HCT116 (cell line): ENCODE data around the gene CLASP1. TPM values are rescaled to one million over a fixed set of nuclear protein-coding genes. Genes with fewer than 3 reads are reported as not detected.

Source experiments
- ATAC-seq: fragments of 200-7000 bp; cut with Tn5 transposase; 2 replicates; pipeline ENCODE4 v1.9.1; 2020; ENCODE audit warnings: mild to moderate bottlenecking, moderate library complexity
- BruUV-seq: library from RNA; stranded (reverse); fragments of 400-500 nt; replicated peaks from 2 replicates; lab custom pipeline; 2021; lab: Mats Ljungman, UMichigan
- CTCF ChIA-PET: fragments of 300-600 bp; sonication (Branson Sonifier 250); formaldehyde crosslinking; loops from one replicate; lab custom pipeline; 2021; ENCODE audit warnings: antibody characterized with exemption; lab: Charles Lee
- POLR2A ChIA-PET: fragments of 300-600, 350-600 bp; sonication (Branson Sonifier 250); formaldehyde crosslinking; loops from one replicate; lab custom pipeline; 2021; ENCODE audit warnings: antibody characterized with exemption; lab: Charles Lee
- RAD21 ChIA-PET, 2 experiments: fragments of 300-600 bp; sonication (Branson Sonifier 250); formaldehyde crosslinking; loops; one replicate each; lab custom pipeline; 2023; ENCODE audit warnings: low total read pairs in 2 of 2; ENCODE audit not compliant: uncharacterized antibody in 2 of 2, unreplicated experiment in 2 of 2, low non-redundant PET in 1 of 2; lab: Charles Lee
- DNase-seq: peaks from one replicate; pipeline ENCODE4 v3.0.0-alpha.2; 2010; ENCODE audit warnings: low read depth, low spot score
- H2AFZ ChIP-seq: fragments of 200-600 bp; shearing (Covaris generic), sonication (generic); 2 replicates; pipeline ENCODE4 v1.6.1; 2017; ENCODE audit warnings: low read depth, mixed run types, mixed read lengths, antibody characterized with exemption, low read length; ENCODE audit not compliant: poor library complexity, severe bottlenecking
- H3K27ac ChIP-seq: 2 replicates; pipeline ENCODE4 v1.5.1; 2012; ENCODE audit warnings: low read depth, low read length
- H3K27me3 ChIP-seq: fragments of 200-600 bp; sonication (generic); 2 replicates; pipeline ENCODE4 v1.6.1; 2016; ENCODE audit warnings: mixed run types, low read length, mixed read lengths; ENCODE audit not compliant: insufficient read depth
- H3K36me3 ChIP-seq, 2 experiments: fragments of 200-500 bp in 1 of 2; fragments of 200-600 bp in 1 of 2; sonication (Bioruptor generic) in 1 of 2; sonication (generic) in 1 of 2; 2 replicates each; pipeline versions ENCODE4 v1.5.1 to v1.6.1; 2014 to 2016; ENCODE audit warnings: low read length in 2 of 2, inconsistent platforms in 1 of 2, mixed read lengths in 1 of 2, mixed run types in 1 of 2; ENCODE audit not compliant: insufficient read depth in 2 of 2, control insufficient read depth in 1 of 2
- H3K4me1 ChIP-seq, 2 experiments: fragments of 200-600 bp in 1 of 2; sonication (generic) in 1 of 2; 2 replicates each; pipeline versions ENCODE4 v1.5.1 to v1.6.1; 2012 to 2017; ENCODE audit warnings: low read length in 2 of 2, inconsistent platforms in 1 of 2, mild to moderate bottlenecking in 1 of 2, mixed read lengths in 1 of 2, mixed run types in 1 of 2, moderate library complexity in 1 of 2; ENCODE audit not compliant: insufficient read depth in 2 of 2, control insufficient read depth in 1 of 2
- H3K4me2 ChIP-seq: fragments of 200-600 bp; sonication (generic); 2 replicates; pipeline ENCODE4 v1.6.1; 2017; ENCODE audit warnings: mixed run types, low read length, mixed read lengths
- H3K4me3 ChIP-seq, 2 experiments: fragments of 200-600 bp in 1 of 2; sonication (generic) in 1 of 2; replicated peaks in 1 of 2; 2 replicates each; pipeline ENCODE4 v1.5.1; 2011 to 2016; ENCODE audit warnings: low read length in 2 of 2, control low read depth in 1 of 2, low read depth in 1 of 2, mild to moderate bottlenecking in 1 of 2, mixed read lengths in 1 of 2, mixed run types in 1 of 2
- H3K79me2 ChIP-seq: fragments of 200-600 bp; sonication (generic); 2 replicates; pipeline ENCODE4 v1.6.1; 2017; ENCODE audit warnings: mild to moderate bottlenecking, mixed run types, low read length, moderate library complexity, mixed read lengths; ENCODE audit not compliant: insufficient read depth
- H3K9ac ChIP-seq: fragments of 200-600 bp; sonication (generic); 2 replicates; pipeline ENCODE4 v1.6.1; 2016; ENCODE audit warnings: low read length, mixed read lengths
- H3K9me2 ChIP-seq: fragments of 200-600 bp; sonication (generic), shearing (Covaris generic); 2 replicates; pipeline ENCODE4 v1.6.1; 2017; ENCODE audit warnings: mixed run types, mild to moderate bottlenecking, moderate library complexity; ENCODE audit not compliant: insufficient read depth
- H3K9me3 ChIP-seq, 2 experiments: fragments of 200-500 bp in 1 of 2; fragments of 200-600 bp in 1 of 2; sonication (Bioruptor generic) in 1 of 2; sonication (generic) in 1 of 2; 2 replicates each; pipeline ENCODE4 v1.6.1; 2014 to 2017; ENCODE audit warnings: low read length in 2 of 2, mixed read lengths in 2 of 2, inconsistent platforms in 1 of 2, low read depth in 1 of 2, mild to moderate bottlenecking in 1 of 2, mixed run types in 1 of 2, moderate library complexity in 1 of 2; ENCODE audit not compliant: control insufficient read depth in 1 of 2, insufficient read depth in 1 of 2
- H4K20me1 ChIP-seq: fragments of 200-600 bp; sonication (generic), shearing (Covaris generic); 2 replicates; pipeline ENCODE4 v1.6.1; 2017; ENCODE audit warnings: mixed run types, mild to moderate bottlenecking, moderate library complexity; ENCODE audit not compliant: insufficient read depth
- EZH2phosphoT487 ChIP-seq: fragments of 200-600 bp; IDR thresholded peaks from 2 replicates; pipeline ENCODE4 v1.6.1; 2018; ENCODE audit warnings: antibody characterized with exemption, borderline replicate concordance
- SP1 ChIP-seq: IDR thresholded peaks from 2 replicates; pipeline ENCODE4 v1.6.1; 2012; ENCODE audit warnings: low read depth
- TCF7L2 ChIP-seq: IDR thresholded peaks from 2 replicates; pipeline ENCODE4 v1.7.0; 2011; ENCODE audit warnings: borderline replicate concordance, inconsistent platforms; ENCODE audit not compliant: insufficient read depth, insufficient read length; ENCODE audit errors: extremely low read depth
- intact Hi-C: fragments of 100-400 bp; cut with micrococcal nuclease; formaldehyde crosslinking; loops from 2 replicates; pipeline ENCODE4 v1.10.0; 2022
- total RNA-seq: library from RNA; stranded (reverse); gene quantifications from one replicate; pipeline ENCODE4 v1.2.1, GENCODE V29; 2021; ENCODE audit not compliant: unreplicated experiment
- TF ChIP-seq, protein P1 (sequence below): IDR thresholded peaks from 2 replicates; pipeline ENCODE4 v1.6.1; 2012; ENCODE audit warnings: low read depth

CLASP1 gene
- total RNA-seq, 1 experiment from 2014 or later = 41.9 TPM

DNA sequence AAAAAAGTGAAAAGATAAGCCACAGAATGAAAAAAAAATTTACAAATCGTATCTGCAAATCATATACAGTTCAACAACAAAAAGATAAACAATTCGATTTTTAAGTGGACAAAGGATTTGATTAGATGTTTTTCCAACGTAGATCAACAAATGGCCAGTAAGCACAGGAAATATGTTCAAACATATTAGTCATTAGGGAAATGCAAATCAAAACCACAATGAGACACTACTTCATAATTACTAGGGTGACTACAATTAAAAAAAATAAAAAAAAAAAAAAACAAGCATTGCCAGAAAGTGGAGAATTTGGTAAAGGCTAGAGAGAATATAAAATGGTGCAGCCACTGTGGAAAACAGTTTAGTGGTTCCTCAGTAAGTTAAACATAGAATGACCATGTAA lies 156.9 kb downstream of the CLASP1 start (continued):
- TF ChIP-seq, protein P1, sequence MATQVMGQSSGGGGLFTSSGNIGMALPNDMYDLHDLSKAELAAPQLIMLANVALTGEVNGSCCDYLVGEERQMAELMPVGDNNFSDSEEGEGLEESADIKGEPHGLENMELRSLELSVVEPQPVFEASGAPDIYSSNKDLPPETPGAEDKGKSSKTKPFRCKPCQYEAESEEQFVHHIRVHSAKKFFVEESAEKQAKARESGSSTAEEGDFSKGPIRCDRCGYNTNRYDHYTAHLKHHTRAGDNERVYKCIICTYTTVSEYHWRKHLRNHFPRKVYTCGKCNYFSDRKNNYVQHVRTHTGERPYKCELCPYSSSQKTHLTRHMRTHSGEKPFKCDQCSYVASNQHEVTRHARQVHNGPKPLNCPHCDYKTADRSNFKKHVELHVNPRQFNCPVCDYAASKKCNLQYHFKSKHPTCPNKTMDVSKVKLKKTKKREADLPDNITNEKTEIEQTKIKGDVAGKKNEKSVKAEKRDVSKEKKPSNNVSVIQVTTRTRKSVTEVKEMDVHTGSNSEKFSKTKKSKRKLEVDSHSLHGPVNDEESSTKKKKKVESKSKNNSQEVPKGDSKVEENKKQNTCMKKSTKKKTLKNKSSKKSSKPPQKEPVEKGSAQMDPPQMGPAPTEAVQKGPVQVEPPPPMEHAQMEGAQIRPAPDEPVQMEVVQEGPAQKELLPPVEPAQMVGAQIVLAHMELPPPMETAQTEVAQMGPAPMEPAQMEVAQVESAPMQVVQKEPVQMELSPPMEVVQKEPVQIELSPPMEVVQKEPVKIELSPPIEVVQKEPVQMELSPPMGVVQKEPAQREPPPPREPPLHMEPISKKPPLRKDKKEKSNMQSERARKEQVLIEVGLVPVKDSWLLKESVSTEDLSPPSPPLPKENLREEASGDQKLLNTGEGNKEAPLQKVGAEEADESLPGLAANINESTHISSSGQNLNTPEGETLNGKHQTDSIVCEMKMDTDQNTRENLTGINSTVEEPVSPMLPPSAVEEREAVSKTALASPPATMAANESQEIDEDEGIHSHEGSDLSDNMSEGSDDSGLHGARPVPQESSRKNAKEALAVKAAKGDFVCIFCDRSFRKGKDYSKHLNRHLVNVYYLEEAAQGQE = no peak
- TF ChIP-seq, all 23 proteins: peak for 0

GRCh38 chr2:121491518-121491917 lies 157.7 kb downstream of the CLASP1 start:
- intact Hi-C loops = no loop called here
- ChIA-PET RAD21 (no interaction called here), CTCF (no interaction called here)
- H3K27ac ChIP-seq = no peak overlapping the region
- ATAC-seq (no peak), DNase-seq (no peak)
- H4K20me1 ChIP-seq = no peaks in the 10 kb centered on the region
- H3K36me3 ChIP-seq = no peaks in the 10 kb centered on the region
- no peaks in the 10 kb centered on the region for H3K9me2 ChIP-seq
- peaks cover 16% of the 10 kb centered on the region for H3K79me2 ChIP-seq
- no peaks in the 10 kb centered on the region for H3K9me3 ChIP-seq
- no peak overlapping the region for H3K9ac ChIP-seq
- no peak overlapping the region for H3K4me2 ChIP-seq
- TF ChIP-seq, protein P1 = no peak
- TF ChIP-seq EZH2phosphoT487 (no peak), SP1 (no peak), TCF7L2 (no peak)
- TF ChIP-seq, all 23 proteins: peak for 0
- no peaks in the 10 kb centered on the region for H3K27me3 ChIP-seq
- peaks cover 5 to 8% of the 10 kb centered on the region in 2 experiments; a peak in 2 of 4 replicates for H3K4me1 ChIP-seq
- BruUV-seq = no TSS peak
- H3K4me3 ChIP-seq = no peak overlapping the region
- no peak overlapping the region for H2AFZ ChIP-seq
- POLR2A ChIA-PET = no interaction called here
